ENCODE data around the gene INSRR. TPM values are rescaled to one million over a fixed set of nuclear protein-coding genes. Genes with fewer than 3 reads are reported as not detected.

INSRR gene
- total and polyA plus RNA-seq, 2 of the 8 experiments (the other 6 are each of a cell fraction or from before 2014, with no cell fraction given): 0.02 TPM; not detected in 1

DNA sequence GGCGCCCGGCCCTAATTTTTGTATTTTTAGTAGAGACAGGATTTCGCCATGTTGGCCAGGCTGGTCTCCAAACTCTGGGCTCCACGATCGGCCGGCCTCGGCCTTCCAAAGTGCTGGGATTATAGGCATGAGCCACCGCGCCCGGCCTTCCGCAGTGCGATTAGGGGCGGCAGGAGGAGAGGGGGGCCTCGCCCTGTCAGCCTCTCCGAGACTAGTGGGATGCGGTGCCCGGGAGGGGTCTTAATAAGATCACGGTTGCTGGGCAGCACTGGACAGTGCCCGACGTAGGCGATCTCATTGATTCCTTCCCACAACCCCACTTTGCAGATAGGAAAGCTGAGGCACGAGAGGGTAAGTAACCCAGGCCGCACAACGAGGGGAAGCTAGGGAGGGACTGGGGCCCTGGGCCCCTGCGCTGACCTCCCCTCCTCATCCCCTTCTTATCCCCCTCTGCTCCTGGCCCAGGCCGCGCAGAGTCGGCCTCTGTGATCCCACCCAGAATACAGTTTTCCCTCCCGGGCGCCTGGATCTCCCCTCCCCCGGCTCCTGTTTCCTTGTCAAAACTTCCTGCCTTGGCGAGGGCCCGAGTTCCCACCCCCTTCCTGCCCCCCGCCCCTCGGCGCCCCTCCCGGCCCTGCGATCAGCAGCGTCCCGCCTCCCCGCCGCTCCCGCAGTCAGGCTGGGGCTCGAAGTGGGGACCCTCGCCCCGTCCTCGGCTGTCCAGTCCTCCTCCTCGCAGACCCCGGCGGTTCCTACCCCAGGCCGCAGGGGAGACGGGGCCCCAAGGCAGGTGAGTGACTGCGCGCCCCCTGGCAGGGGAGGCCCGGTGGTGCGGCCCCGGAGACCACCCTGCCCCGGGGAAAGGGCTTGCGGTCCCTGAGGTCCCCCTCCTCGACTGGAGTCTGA, 34.4 kb upstream of the INSRR start, which contains the start of gene PEAR1 (continued):
- TF ChIP-seq BRCA1 (IDR thresholded peaks at IDR 0.05; ENCODE audit: low read depth, low read length): no peak
- TF ChIP-seq EZH2 (IDR thresholded peaks at IDR 0.05; ENCODE audit: low read depth, low read length, severe bottlenecking): peak; percentile 38
- TF ChIP-seq CHD1 (IDR thresholded peaks at IDR 0.05; ENCODE audit: low read depth, low read length): no peak
- TF ChIP-seq RAD21 (IDR thresholded peaks at IDR 0.05 in 1 of 2, conservative IDR thresholded peaks at IDR 0.05 in 1 of 2; ENCODE audit: low read depth in 2 of 2, low read length in 2 of 2): peak in 1 of 2 experiments; percentile 26; a peak in 1 of 4 replicates
